ENCODE data around the gene ACLY.

ACLY gene

DNA sequence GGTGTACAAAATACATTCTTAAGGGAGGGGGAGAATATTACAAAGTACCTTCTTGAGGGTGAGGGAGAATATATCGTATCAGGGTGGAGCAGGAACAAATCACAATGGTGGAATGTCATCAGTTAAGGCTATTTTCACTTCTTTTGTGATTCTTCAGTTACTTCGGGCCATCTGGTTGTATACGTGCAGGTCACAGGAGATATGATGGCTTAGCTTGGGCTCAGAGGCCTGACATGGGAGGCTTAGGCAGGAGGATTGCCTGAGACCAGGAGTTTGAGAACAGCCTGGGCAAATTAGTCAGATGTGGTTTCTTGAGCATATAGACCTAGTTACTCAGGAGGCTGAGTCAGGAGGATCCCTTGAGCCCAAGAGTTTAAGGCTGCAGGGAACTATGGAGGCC is 24.7 kb upstream of the ACLY start:
- Mint-ChIP-seq H3K36me3 (ENCODE audit: low read depth) (no peaks in the 10 kb centered on the region), H3K27ac (peak overlapping the region in 1 of 3 experiments; percentile 29), H3K4me3 (no peak overlapping the region), H3K27me3 (ENCODE audit: low read depth) (no peaks in the 10 kb centered on the region), H3K9me3 (no peaks in the 10 kb centered on the region), H3K4me1 (no peaks in the 10 kb centered on the region)
- TF ChIP-seq CTCF (IDR thresholded peaks at IDR 0.05; ENCODE audit: unreplicated experiment in 3 of 3): no peak

DNA sequence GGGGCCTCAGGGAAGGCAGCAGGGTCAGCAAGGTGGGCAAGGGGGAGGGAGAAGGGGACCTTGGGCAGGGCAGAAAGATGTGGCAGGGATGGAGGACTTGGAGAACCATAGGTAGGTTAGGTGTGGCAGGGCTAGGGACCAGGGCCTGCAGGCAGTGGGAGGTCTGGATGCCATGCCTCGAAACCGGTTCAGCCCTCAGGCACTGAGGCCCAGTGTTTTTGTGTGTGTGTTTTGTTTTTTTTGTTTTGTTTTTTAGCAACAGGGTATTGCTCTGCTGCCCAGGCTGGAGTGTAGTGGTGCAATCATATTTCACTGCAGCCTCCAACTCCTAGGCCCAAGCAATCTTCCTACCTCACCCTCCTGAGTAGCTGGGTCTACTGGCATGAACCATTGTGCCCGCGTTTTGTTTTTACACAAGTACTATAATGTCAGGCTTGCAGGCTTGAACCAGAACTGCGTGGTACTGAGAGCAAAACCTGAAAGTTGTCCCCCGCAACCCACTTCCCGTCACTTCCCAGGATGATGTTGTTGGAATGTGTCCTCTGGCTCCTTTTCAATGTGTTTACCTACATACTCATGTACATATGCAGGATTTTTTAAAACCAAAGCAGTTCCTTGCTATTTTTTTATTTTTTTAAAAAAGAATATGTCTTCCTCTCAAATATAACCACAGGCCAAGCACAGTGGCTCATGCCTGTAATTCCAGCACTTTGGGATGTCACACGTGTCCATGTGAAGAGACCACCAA is 24.0 kb upstream of the ACLY start:
- Mint-ChIP-seq H3K4me1 (no peaks in the 10 kb centered on the region), H3K27ac (no peak overlapping the region), H3K9me3 (no peaks in the 10 kb centered on the region), H3K27me3 (ENCODE audit: low read depth) (no peaks in the 10 kb centered on the region), H3K4me3 (no peak overlapping the region), H3K36me3 (ENCODE audit: low read depth) (no peaks in the 10 kb centered on the region)
- no peak for TF ChIP-seq CTCF (IDR thresholded peaks at IDR 0.05; ENCODE audit: unreplicated experiment in 3 of 3)

GRCh38 chr17:41941168-41941567 is 22.4 kb upstream of the ACLY start:
- no peak for TF ChIP-seq CTCF (IDR thresholded peaks at IDR 0.05; ENCODE audit: unreplicated experiment in 3 of 3)
- H3K27me3 Mint-ChIP-seq (ENCODE audit: low read depth): no peaks in the 10 kb centered on the region
- no peaks in the 10 kb centered on the region for H3K36me3 Mint-ChIP-seq (ENCODE audit: low read depth)
- no peak overlapping the region for H3K4me3 Mint-ChIP-seq
- H3K9me3 Mint-ChIP-seq: no peaks in the 10 kb centered on the region
- no peak overlapping the region for H3K27ac Mint-ChIP-seq
- H3K4me1 Mint-ChIP-seq: no peaks in the 10 kb centered on the region

DNA sequence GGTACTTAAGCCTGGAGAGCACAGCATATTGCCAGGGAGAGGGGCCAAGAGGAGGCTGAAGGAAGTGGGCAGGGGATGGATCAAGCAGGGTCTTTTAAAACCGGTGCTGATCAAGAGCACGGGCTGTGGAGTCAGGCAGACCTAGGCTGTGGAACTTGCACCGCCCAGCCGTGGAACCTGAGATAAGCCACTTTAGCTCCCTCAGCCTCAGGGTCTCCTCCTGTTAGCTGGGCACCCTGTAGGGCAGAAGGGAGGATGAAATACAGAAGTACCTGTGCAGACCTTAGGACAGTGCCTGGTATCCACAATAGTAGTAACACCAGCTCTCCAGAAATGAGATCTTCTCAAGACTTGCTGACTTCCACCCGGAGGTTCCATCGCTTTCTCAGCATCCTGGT is 20.9 kb upstream of the ACLY start:
- no peaks in the 10 kb centered on the region for H3K36me3 Mint-ChIP-seq (ENCODE audit: low read depth)
- H3K27ac Mint-ChIP-seq: no peak overlapping the region
- TF ChIP-seq CTCF (IDR thresholded peaks at IDR 0.05; ENCODE audit: unreplicated experiment in 3 of 3): no peak
- no peaks in the 10 kb centered on the region for H3K9me3 Mint-ChIP-seq
- no peaks in the 10 kb centered on the region for H3K27me3 Mint-ChIP-seq (ENCODE audit: low read depth)
- H3K4me1 Mint-ChIP-seq: no peaks in the 10 kb centered on the region
- no peak overlapping the region for H3K4me3 Mint-ChIP-seq

DNA sequence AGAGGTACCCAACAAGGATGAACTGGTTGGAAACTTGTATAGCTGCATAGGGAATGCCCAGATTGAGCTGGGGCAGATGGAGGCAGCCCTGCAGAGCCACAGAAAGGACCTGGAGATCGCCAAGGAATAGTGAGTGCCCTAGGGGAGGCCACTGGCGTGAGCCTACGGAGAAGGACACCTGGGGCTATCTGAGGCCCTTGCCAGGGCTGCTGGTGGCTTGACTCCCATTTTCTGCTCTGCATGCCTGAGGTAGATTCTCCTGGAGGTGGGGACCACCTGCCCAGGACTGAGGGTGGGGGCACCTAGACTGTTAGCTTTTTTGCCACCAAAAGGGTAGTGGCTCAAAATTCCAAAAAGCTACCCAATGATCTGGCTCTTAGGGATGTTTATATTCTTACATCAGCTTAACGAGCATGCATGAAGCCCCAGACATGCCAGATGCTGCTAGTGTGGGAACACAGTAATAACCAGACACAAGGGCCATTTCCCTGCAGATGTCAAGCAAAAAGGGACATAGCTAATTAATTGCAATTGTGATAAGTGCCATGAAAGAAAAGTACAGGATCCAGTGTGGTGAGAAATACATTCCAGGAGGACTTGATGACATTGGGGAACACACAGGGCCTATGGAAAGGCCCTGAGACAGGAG is 20.4 kb upstream of the ACLY start:
- Mint-ChIP-seq H3K36me3 (ENCODE audit: low read depth) (no peaks in the 10 kb centered on the region), H3K9me3 (no peaks in the 10 kb centered on the region), H3K4me3 (no peak overlapping the region), H3K27me3 (ENCODE audit: low read depth) (no peaks in the 10 kb centered on the region), H3K27ac (no peak overlapping the region), H3K4me1 (no peaks in the 10 kb centered on the region)
- no peak for TF ChIP-seq CTCF (IDR thresholded peaks at IDR 0.05; ENCODE audit: unreplicated experiment in 3 of 3)
